ENCODE data around the gene TAF8.

Gene TAF8

GRCh38 chr6:42125231-42125630 is 74.9 kb downstream of the TAF8 start:
- CTCF ChIA-PET = no interaction called here

DNA sequence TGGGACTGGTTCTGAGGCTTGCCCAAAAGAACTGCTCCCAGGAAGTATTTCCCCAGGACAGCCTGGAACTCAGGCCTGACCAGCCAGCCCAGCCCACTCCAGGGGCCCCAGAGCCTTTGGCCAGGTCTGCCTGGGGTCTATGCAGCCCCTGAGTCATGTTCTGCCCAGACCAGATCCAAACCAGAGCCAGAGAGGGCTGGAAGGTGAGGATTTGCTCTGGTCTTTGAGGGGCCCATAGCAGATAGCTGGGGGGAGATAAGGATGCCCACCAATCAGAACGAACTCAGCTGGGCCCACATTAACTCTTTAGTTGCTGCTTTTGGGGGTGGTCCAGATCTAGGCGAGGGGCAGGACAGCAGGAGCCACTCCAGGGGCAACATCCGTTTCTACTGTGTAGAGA is 75.3 kb downstream of the TAF8 start:
- no peak for TF ChIP-seq CTBP1 (IDR thresholded peaks at IDR 0.05; ENCODE audit: borderline replicate concordance)
- TF ChIP-seq ZNF384 (IDR thresholded peaks at IDR 0.05) = no peak
- TF ChIP-seq FOXM1 (IDR thresholded peaks at IDR 0.05; ENCODE audit: borderline replicate concordance) = no peak
- no peak for TF ChIP-seq SP1 (IDR thresholded peaks at IDR 0.05)
- no peak for TF ChIP-seq FOXA1 (IDR thresholded peaks at IDR 0.05)
- no peak for TF ChIP-seq ARNT (IDR thresholded peaks at IDR 0.05)
- TF ChIP-seq, protein P1, sequence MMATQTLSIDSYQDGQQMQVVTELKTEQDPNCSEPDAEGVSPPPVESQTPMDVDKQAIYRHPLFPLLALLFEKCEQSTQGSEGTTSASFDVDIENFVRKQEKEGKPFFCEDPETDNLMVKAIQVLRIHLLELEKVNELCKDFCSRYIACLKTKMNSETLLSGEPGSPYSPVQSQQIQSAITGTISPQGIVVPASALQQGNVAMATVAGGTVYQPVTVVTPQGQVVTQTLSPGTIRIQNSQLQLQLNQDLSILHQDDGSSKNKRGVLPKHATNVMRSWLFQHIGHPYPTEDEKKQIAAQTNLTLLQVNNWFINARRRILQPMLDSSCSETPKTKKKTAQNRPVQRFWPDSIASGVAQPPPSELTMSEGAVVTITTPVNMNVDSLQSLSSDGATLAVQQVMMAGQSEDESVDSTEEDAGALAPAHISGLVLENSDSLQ (IDR thresholded peaks at IDR 0.05) = no peak
- no peak for TF ChIP-seq TARDBP (IDR thresholded peaks at IDR 0.05)
- no peak for TF ChIP-seq LEF1 (IDR thresholded peaks at IDR 0.05; ENCODE audit: borderline replicate concordance)
- TF ChIP-seq HDGF (IDR thresholded peaks at IDR 0.05; ENCODE audit: borderline replicate concordance) = no peak
- TF ChIP-seq SUZ12 (IDR thresholded peaks at IDR 0.05) = no peak
- no peak for TF ChIP-seq L3MBTL2 (conservative IDR thresholded peaks at IDR 0.05)
- no peak for TF ChIP-seq BHLHE40 (IDR thresholded peaks at IDR 0.05; ENCODE audit: borderline replicate concordance)
- TF ChIP-seq FOXK2 (IDR thresholded peaks at IDR 0.05) = no peak
- TF ChIP-seq NFRKB (IDR thresholded peaks at IDR 0.05) = no peak
- no peak for TF ChIP-seq ELF4 (IDR thresholded peaks at IDR 0.05)
- no peak for DNase-seq (ENCODE audit: extremely low spot score)
- ChIA-PET CTCF (no interaction called here), POLR2A (no interaction called here)

More at GRCh38 chr6:42125231-42125630, 74.9 kb downstream of the TAF8 start:
- POLR2A ChIA-PET = no interaction called here
- TF ChIP-seq ZNF384 (IDR thresholded peaks at IDR 0.05) = no peak
- DNase-seq (ENCODE audit: extremely low spot score) = no peak

- DNase-seq (ENCODE audit: extremely low spot score) = no peak
- TF ChIP-seq, protein P1 (IDR thresholded peaks at IDR 0.05) = no peak
- TF ChIP-seq ARNT (IDR thresholded peaks at IDR 0.05) = no peak
- TF ChIP-seq TARDBP (IDR thresholded peaks at IDR 0.05) = no peak
- ChIA-PET CTCF (interaction anchor here (1.3 kb wide), 1 partner anchor 44 kb away, joined by 3 read pairs; no protein-coding TSS in a partner anchor), POLR2A (interaction anchor here (1.4 kb wide), 1 partner anchor 8 kb away, joined by 8 read pairs; no protein-coding TSS in a partner anchor)
Measured at GRCh38 chr6:42128460-42129359, 78.4 kb downstream of the TAF8 start.

DNA sequence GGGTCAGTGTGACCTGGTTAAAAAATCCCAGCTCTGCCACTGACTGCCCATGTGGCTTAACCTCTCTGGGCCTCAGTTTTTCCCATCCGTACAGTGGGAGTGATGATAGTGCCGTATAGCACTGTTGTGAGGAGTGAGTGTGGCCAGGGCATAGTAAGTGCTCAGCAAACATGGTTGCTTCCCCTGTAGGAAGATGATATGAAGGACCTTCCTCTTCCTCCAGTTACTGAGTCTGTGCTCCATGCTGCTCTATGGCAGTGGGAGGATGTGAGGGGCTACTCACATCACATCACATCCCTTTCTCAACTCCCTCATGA is 79.0 kb downstream of the TAF8 start:
- POLR2A ChIA-PET = interaction anchor here (1.2 kb wide), 1 partner anchor 98 kb away, joined by 3 read pairs; no protein-coding TSS in a partner anchor
- CTCF ChIA-PET = interaction anchor here (1.3 kb wide), 1 partner anchor 45 kb away, joined by 3 read pairs; no protein-coding TSS in a partner anchor
- DNase-seq (ENCODE audit: extremely low spot score) = no peak
- TF ChIP-seq ARNT (IDR thresholded peaks at IDR 0.05) (no peak), CTBP1 (IDR thresholded peaks at IDR 0.05; ENCODE audit: borderline replicate concordance) (no peak), HDGF (IDR thresholded peaks at IDR 0.05; ENCODE audit: borderline replicate concordance) (no peak), FOXA1 (IDR thresholded peaks at IDR 0.05) (no peak), ZNF384 (IDR thresholded peaks at IDR 0.05) (no peak), ELF4 (IDR thresholded peaks at IDR 0.05) (no peak), TARDBP (IDR thresholded peaks at IDR 0.05) (no peak), BHLHE40 (IDR thresholded peaks at IDR 0.05; ENCODE audit: borderline replicate concordance) (no peak), FOXK2 (IDR thresholded peaks at IDR 0.05) (no peak), FOXM1 (IDR thresholded peaks at IDR 0.05; ENCODE audit: borderline replicate concordance) (no peak), LEF1 (IDR thresholded peaks at IDR 0.05; ENCODE audit: borderline replicate concordance) (no peak), SP1 (IDR thresholded peaks at IDR 0.05) (no peak), L3MBTL2 (conservative IDR thresholded peaks at IDR 0.05) (no peak), SUZ12 (IDR thresholded peaks at IDR 0.05) (no peak), NFRKB (IDR thresholded peaks at IDR 0.05) (no peak)
- TF ChIP-seq, protein P1 (IDR thresholded peaks at IDR 0.05) = no peak

- ChIA-PET POLR2A (no interaction called here), CTCF (no interaction called here)
- TF ChIP-seq NFRKB (IDR thresholded peaks at IDR 0.05) (no peak), ZNF384 (IDR thresholded peaks at IDR 0.05) (no peak), L3MBTL2 (conservative IDR thresholded peaks at IDR 0.05) (no peak), ELF4 (IDR thresholded peaks at IDR 0.05) (no peak), SP1 (IDR thresholded peaks at IDR 0.05) (no peak), TARDBP (IDR thresholded peaks at IDR 0.05) (no peak), LEF1 (IDR thresholded peaks at IDR 0.05; ENCODE audit: borderline replicate concordance) (no peak), ARNT (IDR thresholded peaks at IDR 0.05) (no peak), SUZ12 (IDR thresholded peaks at IDR 0.05) (no peak), FOXK2 (IDR thresholded peaks at IDR 0.05) (no peak), BHLHE40 (IDR thresholded peaks at IDR 0.05; ENCODE audit: borderline replicate concordance) (no peak), FOXM1 (IDR thresholded peaks at IDR 0.05; ENCODE audit: borderline replicate concordance) (no peak), HDGF (IDR thresholded peaks at IDR 0.05; ENCODE audit: borderline replicate concordance) (no peak), CTBP1 (IDR thresholded peaks at IDR 0.05; ENCODE audit: borderline replicate concordance) (no peak), FOXA1 (IDR thresholded peaks at IDR 0.05) (no peak)
- TF ChIP-seq, protein P1 (IDR thresholded peaks at IDR 0.05) = no peak
- no peak for DNase-seq (ENCODE audit: extremely low spot score)
Measured at GRCh38 chr6:42131531-42131930, 81.2 kb downstream of the TAF8 start.
